Measurements from ENCODE around the gene DDX5.

DNA sequence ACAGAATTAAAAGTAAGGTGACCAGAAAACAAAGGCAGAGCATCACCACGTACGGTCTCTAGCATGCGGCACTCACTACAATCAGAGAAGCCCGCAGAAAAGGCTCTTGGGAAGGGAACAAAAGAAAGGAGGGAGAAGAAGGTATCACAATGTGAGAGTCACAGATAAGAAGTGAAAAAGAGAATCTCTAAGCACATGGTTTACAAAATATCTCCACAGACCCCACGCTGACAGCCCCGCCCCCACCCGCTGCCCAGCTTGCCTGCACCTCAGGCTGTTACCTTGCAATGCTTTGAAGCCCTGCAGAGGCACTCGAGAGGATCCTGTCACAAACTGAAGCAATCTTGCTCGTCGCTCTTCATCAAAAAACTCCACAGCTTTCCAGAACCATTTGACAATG is 41.2 kb upstream of the DDX5 start:
- TF ChIP-seq POLR2AphosphoS5 (IDR thresholded peaks at IDR 0.05; ENCODE audit: low read depth, low read length) (peak; percentile 26; the same call in 1 of the 2 replicates), POLR2A (IDR thresholded peaks at IDR 0.05; ENCODE audit: borderline replicate concordance, extremely low read depth, insufficient read depth, insufficient read length) (no peak), JUND (IDR thresholded peaks at IDR 0.05) (no peak), YY1 (IDR thresholded peaks at IDR 0.05; ENCODE audit: extremely low read depth, insufficient replicate concordance, low read depth, low read length) (no peak), REST (IDR thresholded peaks at IDR 0.05; ENCODE audit: low read depth) (no peak), CBX3 (IDR thresholded peaks at IDR 0.05; ENCODE audit: low read depth) (no peak), MAX (IDR thresholded peaks at IDR 0.05) (no peak), ATF3 (IDR thresholded peaks at IDR 0.05) (no peak), EZH2phosphoT487 (IDR thresholded peaks at IDR 0.05; ENCODE audit: borderline replicate concordance) (no peak), TCF7L2 (IDR thresholded peaks at IDR 0.05; ENCODE audit: borderline replicate concordance, extremely low read depth, insufficient read depth, insufficient read length) (no peak), EZH2 (IDR thresholded peaks at IDR 0.05) (no peak)
- TF ChIP-seq, protein P1, sequence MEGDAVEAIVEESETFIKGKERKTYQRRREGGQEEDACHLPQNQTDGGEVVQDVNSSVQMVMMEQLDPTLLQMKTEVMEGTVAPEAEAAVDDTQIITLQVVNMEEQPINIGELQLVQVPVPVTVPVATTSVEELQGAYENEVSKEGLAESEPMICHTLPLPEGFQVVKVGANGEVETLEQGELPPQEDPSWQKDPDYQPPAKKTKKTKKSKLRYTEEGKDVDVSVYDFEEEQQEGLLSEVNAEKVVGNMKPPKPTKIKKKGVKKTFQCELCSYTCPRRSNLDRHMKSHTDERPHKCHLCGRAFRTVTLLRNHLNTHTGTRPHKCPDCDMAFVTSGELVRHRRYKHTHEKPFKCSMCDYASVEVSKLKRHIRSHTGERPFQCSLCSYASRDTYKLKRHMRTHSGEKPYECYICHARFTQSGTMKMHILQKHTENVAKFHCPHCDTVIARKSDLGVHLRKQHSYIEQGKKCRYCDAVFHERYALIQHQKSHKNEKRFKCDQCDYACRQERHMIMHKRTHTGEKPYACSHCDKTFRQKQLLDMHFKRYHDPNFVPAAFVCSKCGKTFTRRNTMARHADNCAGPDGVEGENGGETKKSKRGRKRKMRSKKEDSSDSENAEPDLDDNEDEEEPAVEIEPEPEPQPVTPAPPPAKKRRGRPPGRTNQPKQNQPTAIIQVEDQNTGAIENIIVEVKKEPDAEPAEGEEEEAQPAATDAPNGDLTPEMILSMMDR (IDR thresholded peaks at IDR 0.05 in 2 of 3, conservative IDR thresholded peaks at IDR 0.05 in 1 of 3; ENCODE audit: borderline replicate concordance in 1 of 3, insufficient read depth in 1 of 3, low read depth in 2 of 3, low read length in 2 of 3): no peak
